NCI-H446 (cell line): ENCODE data around the gene CMIP.
A peak's percentile ranks its signal among the peaks of the same experiment; 100 is the strongest.

ENCODE experiments used
- DNase-seq, 2 experiments: peaks; one replicate each; lab custom pipeline; 2025; lab: John Stamatoyannopoulos, UW

Gene CMIP

DNA sequence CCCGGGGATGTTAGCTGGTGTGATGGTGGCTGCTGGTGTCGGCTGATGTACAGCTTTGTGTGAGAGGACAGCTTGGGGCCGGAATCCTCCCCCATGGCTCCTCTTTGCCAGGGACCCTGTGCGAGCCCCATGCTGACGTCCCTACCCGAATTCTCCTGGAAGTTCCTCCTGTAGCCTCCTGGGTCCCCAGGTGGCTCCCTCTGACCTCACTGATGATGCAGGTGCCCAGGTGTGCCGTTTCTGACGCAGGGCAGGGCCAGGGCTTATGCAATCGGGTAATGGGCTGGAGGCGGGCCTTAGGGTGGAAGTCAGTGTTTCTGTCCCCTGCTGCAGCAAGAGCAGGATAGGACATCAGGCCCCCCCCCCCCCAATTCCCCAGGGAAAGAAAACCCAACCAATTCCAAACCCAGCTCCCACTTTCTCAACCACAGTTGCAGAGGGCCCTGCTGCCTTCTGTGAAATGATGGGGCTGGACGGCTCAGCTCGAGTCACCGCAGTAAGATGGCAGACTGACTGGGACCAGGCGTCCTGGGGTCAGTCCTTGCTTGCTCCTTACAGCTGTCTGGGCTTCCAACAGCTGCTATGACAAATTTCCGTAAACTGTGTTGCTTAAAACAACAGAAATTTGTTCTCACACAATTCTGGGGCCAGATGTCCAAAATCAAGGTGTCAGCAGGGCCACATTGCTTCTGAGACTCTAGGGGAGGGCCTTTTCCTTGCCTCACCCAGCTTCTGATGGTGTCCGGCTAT, 195.5 kb downstream of the CMIP start:
- no peak for DNase-seq

DNA sequence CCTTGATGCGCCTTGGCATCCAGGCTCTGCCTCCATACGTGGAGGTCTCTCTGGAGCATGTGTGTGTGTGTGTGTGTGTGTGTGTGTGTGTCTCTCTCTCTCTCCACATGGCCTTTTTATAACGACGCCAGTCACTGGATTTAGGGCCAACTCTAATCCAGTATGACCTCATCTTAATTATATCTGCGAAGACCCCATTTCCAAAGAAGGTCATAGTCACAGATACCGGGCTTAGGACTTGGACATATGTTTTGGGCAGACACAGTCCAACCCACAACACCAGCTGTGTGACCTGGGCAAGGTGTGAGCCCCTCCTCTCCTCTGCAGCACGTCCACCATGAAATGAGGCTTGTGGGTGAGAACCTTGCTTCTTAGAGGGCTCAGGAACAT, 196.1 kb downstream of the CMIP start:
- DNase-seq = no peak

DNA sequence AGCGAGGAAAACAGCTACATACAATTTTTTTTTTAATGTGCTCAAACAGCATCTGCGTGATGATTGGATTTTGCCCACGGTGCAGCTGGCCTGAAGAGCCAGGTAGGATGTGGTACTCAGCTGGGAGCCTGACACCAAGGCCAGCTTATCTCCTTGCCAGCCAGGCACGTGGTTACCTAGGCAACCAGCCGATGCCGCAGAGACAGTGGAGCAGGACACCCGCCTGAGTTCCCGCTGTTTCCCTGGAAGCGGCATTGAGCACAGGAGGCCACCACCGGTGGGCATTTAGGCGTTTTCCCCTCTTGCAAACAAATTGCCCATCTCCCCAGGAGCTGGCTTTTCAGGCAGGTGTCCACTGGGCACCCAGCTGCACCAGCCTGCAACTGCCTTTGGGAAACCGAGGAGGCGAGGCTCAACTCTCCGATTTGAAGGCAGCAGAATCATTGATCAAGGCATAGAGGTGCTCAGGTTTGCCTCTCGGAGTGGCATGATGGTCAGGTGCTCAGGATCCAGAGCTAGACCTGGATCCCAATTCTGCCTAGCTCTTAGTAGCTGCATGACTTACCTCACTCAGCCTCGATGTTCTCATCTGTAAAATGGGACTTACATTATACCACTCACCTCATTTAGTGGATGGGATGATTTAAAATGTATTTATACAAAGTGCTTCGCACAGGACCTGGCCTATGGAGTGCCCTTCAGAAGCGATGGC, 196.9 kb downstream of the CMIP start:
- DNase-seq = no peak

DNA sequence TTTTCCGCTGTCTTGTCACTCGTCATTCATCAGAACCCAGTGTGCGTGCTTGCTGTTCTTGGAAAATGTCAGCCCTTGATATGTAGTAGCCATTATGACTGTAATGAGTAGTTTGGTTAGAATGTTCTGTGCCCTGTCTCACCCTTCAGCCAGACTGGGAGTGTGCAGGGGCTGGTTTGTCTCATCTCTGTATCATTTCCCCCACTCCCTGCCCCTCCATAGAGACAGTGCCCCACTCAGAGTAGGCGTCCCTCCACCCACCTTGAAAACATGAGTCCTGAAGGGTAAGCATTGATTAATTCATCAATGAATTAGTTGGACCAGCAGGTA, 197.5 kb downstream of the CMIP start:
- no peak for DNase-seq

DNA sequence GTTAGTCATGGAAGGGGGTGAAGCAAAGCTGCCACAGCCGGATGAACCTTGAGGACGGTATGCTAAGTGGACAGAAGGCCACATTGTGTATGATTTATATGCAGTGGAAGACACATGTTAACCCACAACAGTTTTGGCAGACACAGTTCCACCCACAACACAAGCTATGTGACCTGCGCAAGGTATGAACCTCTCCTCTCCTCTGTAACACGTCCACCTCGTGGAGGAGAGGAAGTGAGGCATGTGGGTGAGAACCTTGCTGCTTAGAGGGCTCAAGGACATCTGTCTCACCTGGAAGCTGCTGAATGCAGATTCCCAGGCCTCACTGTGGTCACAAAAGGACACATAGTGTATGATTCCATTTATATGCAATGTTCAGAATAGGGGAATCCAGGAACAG, 198.3 kb downstream of the CMIP start:
- DNase-seq = no peak

DNA sequence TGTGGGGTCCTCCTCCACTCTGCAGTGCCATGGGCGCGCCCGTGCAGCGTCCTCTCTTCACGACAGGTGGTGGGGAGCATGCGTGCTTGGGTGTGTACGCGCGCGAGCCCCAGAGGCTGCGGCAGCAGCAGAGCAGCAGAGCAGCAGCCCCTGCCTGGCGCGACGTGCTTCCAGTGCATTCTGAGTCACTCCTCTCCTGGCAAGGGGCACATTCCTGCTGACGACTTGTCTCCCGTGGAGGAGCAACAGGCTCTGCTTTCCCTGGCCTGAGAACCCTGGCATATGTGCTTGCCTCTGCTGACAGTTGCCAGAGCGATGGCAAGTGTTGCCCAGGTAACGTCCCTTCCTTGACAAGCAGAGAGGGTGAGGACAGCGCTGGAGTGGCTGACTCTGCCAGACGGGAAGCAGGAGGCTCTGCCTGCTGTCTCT, 200.7 kb downstream of the CMIP start:
- peak; percentile 73 to 82 for DNase-seq

DNA sequence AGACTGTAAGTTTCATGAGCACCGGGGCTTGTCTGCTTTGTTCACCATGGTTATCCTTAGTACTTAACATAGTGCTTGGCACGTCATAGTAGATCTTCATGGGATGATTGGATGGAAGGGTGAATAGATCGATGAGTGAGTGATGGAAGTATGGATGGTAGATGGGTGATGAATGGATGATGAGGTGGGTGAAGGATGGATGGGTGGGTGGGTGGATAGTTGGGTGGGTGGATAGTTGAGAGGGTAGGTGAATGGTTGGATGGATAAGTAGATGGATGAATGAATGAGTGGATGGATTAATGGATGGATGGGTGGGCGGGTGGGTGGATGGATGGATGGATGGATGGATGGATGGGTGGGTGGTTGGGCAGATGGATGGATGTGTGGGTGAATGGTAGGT, 201.3 kb downstream of the CMIP start:
- no peak for DNase-seq

DNA sequence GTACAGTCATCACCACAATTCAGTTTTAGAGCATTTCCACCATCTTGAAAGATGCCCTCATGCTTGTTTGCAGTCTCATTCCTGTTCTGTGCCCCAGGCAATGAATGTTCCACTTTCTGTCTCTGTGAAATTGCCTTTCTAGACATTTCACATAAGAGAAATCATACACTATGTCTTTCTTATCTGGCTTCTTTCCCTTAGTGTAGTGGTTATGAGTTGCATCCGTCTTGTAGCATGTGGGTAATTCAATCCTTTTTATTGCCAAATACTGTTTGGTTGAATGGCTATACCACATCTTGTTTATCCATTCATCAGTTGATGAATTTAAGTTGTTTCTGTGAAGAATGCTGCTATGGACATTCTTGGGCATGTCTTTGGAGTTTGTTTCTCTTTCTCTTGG, 202.0 kb downstream of the CMIP start:
- no peak for DNase-seq

DNA sequence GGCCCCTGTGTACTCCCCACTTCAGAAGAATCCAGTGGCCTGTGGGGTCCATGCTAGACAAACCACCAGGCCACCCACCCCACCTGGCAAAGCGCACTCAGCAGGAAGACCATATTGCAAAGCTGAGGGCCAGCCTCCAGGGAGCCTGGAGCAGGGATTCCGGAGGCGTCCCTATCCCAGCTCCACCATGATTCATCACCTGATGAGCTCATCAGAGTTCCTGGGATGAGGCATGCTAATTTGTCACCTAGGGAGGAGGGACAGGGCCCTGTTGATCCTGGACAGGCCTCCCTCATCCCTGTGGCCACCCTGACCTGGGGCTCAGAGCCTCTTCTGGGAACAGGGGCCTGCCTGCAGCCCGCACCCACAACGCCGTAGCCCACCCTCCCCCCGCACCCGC, 202.9 kb downstream of the CMIP start:
- DNase-seq = no peak

DNA sequence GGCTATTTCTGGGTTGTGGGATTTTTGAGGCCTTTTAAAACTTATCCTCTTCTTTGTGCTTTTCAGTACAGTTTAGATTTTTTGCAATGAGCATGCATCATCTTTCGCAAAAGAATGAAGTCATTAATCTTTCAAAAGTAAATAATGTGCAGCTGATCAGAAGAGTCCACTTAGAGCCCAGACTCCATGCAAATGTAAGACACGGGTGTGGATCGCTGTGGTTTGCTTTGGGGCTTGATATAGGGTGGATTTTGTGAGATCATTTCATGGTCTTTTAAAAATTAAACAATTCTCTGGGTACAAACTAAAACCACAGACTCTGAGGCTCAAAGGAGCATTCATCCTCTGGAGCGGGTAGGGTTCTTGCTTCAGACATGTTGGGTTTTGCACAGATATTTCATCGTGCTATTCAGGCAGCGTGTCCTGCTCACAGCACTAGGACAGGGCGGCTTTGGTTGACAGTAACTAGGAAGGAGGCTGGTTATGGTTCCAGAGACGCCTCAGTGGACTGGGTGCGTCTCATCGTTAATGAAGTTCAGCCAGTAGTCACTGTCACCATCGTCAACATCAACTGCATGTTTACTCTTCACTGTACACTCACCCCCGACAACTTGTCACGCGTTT, 205.1 kb downstream of the CMIP start:
- DNase-seq = no peak

DNA sequence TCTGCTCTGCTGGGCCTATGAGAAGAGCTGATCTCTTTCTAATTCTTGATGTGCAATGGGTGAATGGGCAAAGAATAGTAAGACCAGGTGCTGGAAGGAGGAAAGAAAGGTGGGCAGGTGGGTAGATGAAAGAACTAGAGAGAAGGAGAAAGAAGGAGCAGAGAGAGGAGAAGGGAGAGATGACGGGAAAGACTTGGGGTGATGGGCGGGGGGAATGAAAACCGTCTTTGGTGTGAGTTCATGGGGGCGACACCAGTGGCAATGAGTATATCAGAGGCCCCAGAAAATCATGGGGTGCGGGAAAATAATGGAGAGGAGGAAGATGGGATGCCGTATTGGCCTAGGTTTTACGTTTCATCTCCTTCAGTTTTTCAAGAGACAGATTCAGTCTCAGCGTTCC, 205.7 kb downstream of the CMIP start:
- DNase-seq = no peak

DNA sequence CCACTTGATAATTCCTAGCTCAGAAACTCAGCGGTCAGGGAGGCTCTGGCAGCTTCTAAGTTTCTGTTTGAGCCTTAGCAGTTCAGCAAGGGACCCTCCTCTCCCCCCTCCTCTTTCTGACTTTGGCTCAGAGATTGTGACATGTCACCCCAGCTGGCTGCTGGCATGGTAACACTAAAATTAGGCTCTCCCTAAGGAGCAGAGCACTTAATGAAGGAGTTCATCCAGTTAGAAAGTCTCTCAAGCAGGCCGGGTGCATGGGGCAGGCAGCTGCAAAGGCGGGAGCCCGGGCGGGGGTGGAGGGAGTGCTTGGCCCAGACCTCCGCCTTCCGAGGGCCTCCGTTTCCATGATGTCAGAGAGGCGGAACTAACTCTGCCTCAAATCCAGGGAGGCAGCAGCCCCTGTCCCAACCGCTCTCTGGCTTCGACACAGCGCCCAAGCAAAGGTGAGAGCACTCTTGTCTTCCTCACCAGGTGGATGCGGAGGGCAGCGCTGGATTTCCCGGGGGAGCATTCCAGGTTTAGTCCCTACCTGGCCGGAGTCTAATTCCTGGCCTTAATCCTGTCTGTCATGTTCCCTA, 206.5 kb downstream of the CMIP start:
- peak; percentile 3 to 53 for DNase-seq

DNA sequence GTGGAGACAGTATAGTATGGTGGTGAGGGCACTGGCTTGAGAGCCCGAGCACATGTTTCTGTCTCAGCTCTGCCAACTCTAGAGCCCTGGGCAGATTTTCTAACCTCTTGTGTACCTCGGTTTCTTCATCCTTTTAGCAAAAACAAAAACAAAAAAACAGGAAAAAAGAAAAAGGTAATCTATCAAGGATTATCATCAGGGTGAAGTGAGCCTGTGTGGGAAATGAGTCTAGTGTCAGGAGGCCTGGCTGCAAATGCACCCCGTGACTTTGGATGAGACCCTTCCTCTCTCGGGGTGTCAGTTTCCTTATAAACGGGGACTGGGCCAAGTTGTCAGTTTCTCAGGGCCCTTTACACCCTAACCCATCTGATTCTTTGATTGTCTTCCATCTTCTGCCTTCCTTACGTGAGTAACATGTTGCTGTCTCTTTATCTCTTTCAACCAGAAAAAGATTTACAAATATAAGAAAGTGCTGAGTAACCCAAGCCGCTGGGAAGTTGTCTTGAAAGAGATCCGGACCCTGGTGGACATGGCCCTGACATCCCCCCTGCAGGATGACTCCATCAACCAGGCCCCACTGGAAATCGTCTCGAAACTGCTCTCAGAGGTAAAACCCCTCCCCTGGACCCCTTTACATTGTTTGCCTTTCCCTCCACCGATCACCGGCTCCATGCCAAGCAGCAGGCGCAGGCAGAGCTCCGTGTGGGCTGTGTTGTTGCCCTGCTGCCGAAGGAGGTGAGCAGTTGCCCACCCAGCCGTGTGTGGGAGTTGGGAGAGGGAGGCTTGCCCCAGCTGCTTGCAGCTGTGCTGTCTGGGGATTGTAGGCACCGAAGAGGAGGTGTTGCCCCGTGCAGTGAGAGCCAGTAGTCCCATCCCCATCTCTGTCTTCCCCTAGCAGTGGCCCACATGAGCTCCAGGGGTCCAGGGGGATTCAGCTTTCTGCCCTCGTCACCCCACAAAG, 207.4 kb downstream of the CMIP start:
- peak in 1 of 2 experiments; percentile 52 for DNase-seq

DNA sequence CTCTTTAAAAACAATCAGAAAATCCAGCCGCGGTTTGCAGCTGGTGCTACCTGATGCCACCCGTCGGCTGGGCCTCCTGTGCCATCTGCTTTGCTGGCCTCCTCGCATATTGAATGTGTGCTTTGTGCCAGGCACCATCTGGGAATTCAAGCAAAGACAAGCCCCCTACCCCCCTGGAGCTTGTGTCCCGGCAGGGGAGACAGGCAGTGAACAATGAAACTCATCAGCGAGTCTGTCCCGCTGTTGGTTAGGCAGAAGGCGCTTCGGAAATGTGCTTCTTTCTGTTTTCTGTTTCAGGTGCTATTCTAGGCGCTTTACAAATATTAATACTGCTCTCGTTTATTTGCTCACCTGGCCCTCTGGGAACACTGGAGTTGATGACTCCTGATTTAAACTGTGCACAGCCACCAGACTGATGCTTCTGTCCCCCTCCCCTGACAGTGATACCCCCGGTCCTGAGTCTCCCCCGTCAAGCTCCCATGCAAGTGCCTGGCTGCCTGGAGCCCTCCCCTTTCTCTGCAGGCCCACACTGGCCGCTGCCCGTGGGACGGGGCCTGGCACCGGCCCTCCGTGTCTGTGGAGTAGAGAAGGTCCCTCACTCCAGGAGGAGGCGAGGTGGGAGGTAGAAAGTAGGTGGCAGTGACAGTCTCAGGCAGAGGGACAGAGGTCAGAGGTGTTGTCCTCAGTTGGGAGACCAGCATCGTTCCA, 208.3 kb downstream of the CMIP start:
- peak; percentile 63 to 80 for DNase-seq

DNA sequence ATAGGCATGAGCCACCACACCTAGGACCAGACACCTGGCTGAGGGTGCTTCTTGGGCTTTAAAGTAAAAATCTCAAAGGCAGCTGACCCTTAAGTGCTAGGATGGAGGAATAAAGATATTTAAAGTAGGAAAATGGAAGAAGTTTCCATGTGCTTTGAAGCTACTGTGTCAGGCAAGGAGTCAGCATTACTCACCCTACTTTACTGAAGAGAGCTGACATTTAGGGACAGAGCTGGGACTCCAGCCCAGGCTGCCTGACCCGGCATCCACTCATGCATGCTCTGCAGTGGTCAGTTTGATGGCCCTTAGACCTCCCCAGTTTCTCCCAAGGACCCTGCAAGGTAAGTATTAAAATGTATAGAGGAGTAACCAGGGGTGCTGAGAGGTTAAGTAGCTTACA, 209.7 kb downstream of the CMIP start:
- no peak for DNase-seq

DNA sequence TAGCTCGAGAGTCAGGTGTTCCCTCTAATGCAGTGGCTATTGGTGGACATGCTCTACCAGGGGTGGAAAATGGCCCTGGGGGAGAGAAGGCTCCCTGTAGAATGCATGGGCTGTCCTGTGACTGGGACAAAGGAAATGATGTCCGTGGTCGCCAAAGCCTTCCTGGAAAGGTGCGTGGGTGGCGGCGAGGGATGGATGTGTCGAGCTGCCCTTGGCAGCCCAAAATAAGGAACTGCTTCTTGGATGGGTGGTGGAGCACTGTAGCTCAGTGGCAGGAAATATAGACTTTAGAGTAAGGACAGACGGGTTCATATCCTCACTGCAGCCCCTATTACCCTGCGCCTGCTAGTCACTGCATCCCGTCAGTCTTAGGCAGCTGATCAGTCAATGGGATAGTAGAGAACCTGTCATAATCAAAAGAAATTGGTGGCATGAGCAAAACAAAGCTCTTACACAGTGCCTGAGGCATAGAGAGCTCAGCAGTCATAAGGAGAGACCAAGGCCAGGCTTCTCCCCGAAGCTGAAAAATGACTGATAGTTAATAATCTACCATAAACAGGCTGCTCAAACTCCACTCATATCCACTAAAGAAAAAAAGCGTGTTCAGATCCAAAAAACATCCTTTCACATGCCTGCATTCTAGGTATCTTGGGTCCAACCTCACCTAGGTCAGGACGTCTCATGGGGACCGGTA, 211.0 kb downstream of the CMIP start:
- no peak for DNase-seq

DNA sequence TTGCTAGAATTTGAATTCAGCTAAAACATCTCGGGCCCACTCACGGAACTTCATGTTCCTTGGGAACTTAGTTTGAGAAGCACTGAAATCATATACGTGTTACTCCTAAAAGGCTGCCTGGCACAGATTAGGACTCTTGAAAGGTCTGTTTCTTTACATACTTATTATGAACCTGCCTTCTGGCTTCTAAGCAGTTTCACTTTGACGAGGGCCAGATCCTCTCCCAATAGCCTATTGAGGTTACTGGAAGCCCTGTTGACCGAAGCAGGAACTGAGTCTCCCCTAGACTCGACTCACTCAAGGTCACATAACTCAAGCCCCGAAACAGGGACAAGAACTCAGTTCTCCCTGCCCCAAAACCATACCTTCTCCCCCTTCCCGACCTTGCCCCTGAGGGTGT, 212.6 kb downstream of the CMIP start:
- DNase-seq = no peak

DNA sequence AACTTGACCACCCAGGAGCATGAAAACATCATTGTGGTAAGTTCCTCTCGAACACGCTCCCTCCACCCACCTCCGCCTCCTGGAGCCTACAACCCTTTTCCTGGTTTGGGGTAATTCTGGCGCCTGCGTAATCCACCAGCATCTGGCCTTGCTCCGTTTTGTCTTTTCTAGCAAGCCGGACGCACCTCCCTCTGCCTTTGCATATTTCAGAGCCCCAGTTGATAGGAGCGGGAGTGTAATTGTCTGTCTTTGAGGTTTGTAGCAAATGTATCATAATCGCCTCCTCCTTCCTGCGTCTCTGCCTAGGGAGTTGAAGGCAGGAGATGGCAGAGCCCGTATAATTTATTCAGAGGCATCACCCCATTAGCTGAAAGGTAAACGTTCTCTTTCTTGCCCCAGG, 213.2 kb downstream of the CMIP start:
- DNase-seq = no peak

DNA sequence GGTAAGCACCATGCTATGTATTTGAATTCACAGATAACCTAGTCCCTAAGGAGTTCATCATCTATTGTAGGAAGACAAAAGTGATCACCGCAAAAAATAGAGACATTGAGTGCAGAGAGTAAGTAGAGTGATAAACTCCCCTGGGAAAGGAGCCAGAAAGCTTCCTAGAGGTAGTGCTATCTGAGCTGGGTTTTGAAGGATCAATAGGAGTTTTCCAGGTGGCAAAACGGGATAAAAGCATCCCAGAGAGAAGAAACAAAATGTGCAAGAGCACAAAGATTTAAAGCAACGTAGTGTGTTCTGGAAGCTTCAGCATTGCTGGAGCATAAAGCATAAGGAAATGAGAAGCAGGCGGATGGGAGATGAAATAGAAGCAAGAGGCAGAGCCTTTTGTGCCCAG, 213.8 kb downstream of the CMIP start:
- no peak for DNase-seq

DNA sequence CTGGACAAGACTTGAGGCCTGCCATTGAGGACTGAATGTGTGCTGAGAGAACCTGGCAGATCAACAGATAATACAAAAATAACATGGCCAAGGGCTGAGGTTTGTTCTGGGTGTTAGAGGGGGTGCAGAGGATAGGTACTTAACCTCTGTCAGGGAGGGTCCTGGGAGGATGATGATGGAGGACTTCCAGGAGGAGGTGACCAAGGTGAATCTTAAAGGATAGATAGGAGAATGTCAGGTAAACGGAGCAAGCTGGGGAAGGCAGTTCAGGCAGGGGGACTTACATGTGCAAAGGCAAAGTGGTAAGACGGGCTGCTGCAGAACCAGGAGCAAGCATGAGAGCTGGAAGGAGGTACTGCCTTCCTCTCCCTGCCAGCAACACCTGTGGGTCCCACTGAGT, 214.6 kb downstream of the CMIP start:
- DNase-seq = no peak

DNA sequence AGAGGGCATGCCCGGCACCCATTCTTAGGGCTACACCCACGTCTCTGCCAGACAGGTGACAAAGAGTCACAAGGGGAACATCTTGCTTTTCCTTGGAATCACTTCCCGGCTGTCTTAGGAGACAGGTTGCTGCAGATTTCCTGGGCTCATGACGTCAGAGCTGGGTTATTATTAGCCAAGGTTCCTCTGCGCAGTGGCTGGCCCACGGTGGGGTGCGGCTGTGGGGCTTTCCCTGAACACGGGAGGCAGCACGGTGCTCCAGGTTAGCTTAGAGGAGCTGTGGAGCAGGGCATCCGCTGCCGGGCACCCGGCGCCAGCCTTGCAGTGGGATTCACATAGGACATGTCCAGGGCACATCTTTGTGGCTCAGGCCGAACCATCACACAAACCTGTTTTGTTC, 216.5 kb downstream of the CMIP start:
- DNase-seq = no peak
